Progenitor cell of endocrine pancreas (in vitro differentiated cells): Measurements from ENCODE around the gene PRAC1. TPM values are rescaled to one million over a fixed set of nuclear protein-coding genes. Genes with fewer than 3 reads are reported as not detected.

Experiments
- DNase-seq: peaks from one replicate; pipeline ENCODE4 v3.0.0; 2021; ENCODE audit warnings: low spot score; ENCODE audit not compliant: unreplicated experiment
- H3K27ac Mint-ChIP-seq: 2 replicates; pipeline ENCODE4 v1.8.0; 2021; ENCODE audit warnings: mild to moderate bottlenecking, moderate library complexity, mixed read lengths
- H3K27me3 Mint-ChIP-seq: 2 replicates; pipeline ENCODE4 v1.8.0; 2021; ENCODE audit warnings: mixed read lengths
- H3K36me3 Mint-ChIP-seq: 2 replicates; pipeline ENCODE4 v1.8.0; 2022; ENCODE audit warnings: mixed read lengths; ENCODE audit not compliant: insufficient read depth
- H3K4me1 Mint-ChIP-seq: 2 replicates; pipeline ENCODE4 v1.8.0; 2021; ENCODE audit warnings: low read depth, mixed read lengths
- H3K4me3 Mint-ChIP-seq: 2 replicates; pipeline ENCODE4 v1.8.0; 2021; ENCODE audit warnings: low read depth, mild to moderate bottlenecking, moderate library complexity, mixed read lengths
- H3K9me3 Mint-ChIP-seq: 2 replicates; pipeline ENCODE4 v1.8.0; 2021; ENCODE audit warnings: low read depth, mixed read lengths
- CTCF ChIP-seq: fragments of 200-600 bp; sonication (generic); IDR thresholded peaks from one replicate; pipeline ENCODE4 v1.5.0; 2021; ENCODE audit warnings: antibody characterized with exemption, mild to moderate bottlenecking; ENCODE audit not compliant: unreplicated experiment
- total RNA-seq: library from RNA; stranded (reverse); gene quantifications from 2 replicates; pipeline ENCODE4 v1.2.1, GENCODE V29; 2021

PRAC1 gene
- total RNA-seq, 1 donor from 2014 or later: not detected

GRCh38 chr17:48725288-48726064 is 3.2 kb upstream of the PRAC1 start:
- no peak for DNase-seq
- no peak overlapping the region for H3K27ac Mint-ChIP-seq
- H3K27me3 Mint-ChIP-seq: peaks cover 99% of the 10 kb centered on the region
- no peak for TF ChIP-seq CTCF
- no peaks in the 10 kb centered on the region for H3K9me3 Mint-ChIP-seq
- H3K36me3 Mint-ChIP-seq: no peaks in the 10 kb centered on the region
- peaks cover 3% of the 10 kb centered on the region for H3K4me1 Mint-ChIP-seq
- H3K4me3 Mint-ChIP-seq: no peak overlapping the region

- Mint-ChIP-seq H3K27me3 (peaks cover 99% of the 10 kb centered on the region), H3K36me3 (no peaks in the 10 kb centered on the region), H3K9me3 (no peaks in the 10 kb centered on the region), H3K4me1 (peaks cover 3% of the 10 kb centered on the region), H3K4me3 (no peak overlapping the region), H3K27ac (no peak overlapping the region)
- no peak for DNase-seq
- TF ChIP-seq CTCF: no peak
These were observed 2.6 kb upstream of the PRAC1 start for GRCh38 chr17:48725004-48725287.

- peak; percentile 77 for DNase-seq
- H3K27me3 Mint-ChIP-seq: peaks cover 99% of the 10 kb centered on the region
- TF ChIP-seq CTCF: peak; percentile 90
- no peak overlapping the region for H3K27ac Mint-ChIP-seq
- peaks cover 3% of the 10 kb centered on the region for H3K4me1 Mint-ChIP-seq
- H3K4me3 Mint-ChIP-seq: peak overlapping the region; percentile 31
- H3K36me3 Mint-ChIP-seq: no peaks in the 10 kb centered on the region
- H3K9me3 Mint-ChIP-seq: no peaks in the 10 kb centered on the region
These were observed 2.1 kb upstream of the PRAC1 start for GRCh38 chr17:48724251-48725003.

- Mint-ChIP-seq H3K4me1 (peaks cover 4% of the 10 kb centered on the region), H3K27me3 (peaks cover 100% of the 10 kb centered on the region), H3K36me3 (no peaks in the 10 kb centered on the region), H3K9me3 (no peaks in the 10 kb centered on the region), H3K4me3 (no peak overlapping the region), H3K27ac (no peak overlapping the region)
- no peak for DNase-seq
- no peak for TF ChIP-seq CTCF
These were observed 1.3 kb upstream of the PRAC1 start for GRCh38 chr17:48723423-48724250.

GRCh38 chr17:48722915-48723422 is 651 bp upstream of the PRAC1 start, which contains the start of gene PRAC2:
Gene PRAC2, plus strand, starts transcription at chr17:48723185. Its CDS starts 1,226 bp downstream, at chr17:48724411.
- no peak for DNase-seq
- peaks cover 4% of the 10 kb centered on the region for H3K4me1 Mint-ChIP-seq
- no peak within 1 kb of the TSS for H3K4me3 Mint-ChIP-seq
- H3K36me3 Mint-ChIP-seq: no peaks in the 10 kb centered on the region
- H3K27me3 Mint-ChIP-seq: peaks cover 100% of the 10 kb centered on the region
- TF ChIP-seq CTCF: no peak
- no peak within 1 kb of the TSS for H3K27ac Mint-ChIP-seq
- no peaks in the 10 kb centered on the region for H3K9me3 Mint-ChIP-seq
